Hepatocyte (in vitro differentiated cells): ENCODE measurements around the gene UTS2R. TPM values are rescaled to one million over a fixed set of nuclear protein-coding genes. Genes with fewer than 3 reads are reported as not detected.

Experiments used
- DNase-seq: peaks from one replicate; pipeline ENCODE4 v3.0.0-alpha.2; 2016; ENCODE audit warnings: low spot score
- H2AFZ ChIP-seq: fragments of 200-600 bp; sonication (generic); 2 replicates; pipeline ENCODE4 v1.6.0; 2016; ENCODE audit warnings: antibody characterized with exemption, mild to moderate bottlenecking
- H3K27ac ChIP-seq: fragments of 200-600 bp; sonication (generic); 2 replicates; pipeline ENCODE4 v1.5.1; 2016; ENCODE audit warnings: mild to moderate bottlenecking
- H3K27me3 ChIP-seq: fragments of 200-600 bp; sonication (generic); 2 replicates; pipeline ENCODE4 v1.6.1; 2016
- H3K36me3 ChIP-seq: fragments of 200-600 bp; sonication (generic); replicated peaks from 2 replicates; pipeline ENCODE4 v1.5.1; 2016; ENCODE audit warnings: low read depth; ENCODE audit not compliant: insufficient read depth
- H3K4me1 ChIP-seq: fragments of 200-600 bp; sonication (generic); 2 replicates; pipeline ENCODE4 v1.5.1; 2016; ENCODE audit warnings: mild to moderate bottlenecking, moderate library complexity; ENCODE audit not compliant: insufficient read depth
- H3K4me2 ChIP-seq: fragments of 200-600 bp; sonication (generic); 2 replicates; pipeline ENCODE4 v1.6.0; 2016
- H3K4me3 ChIP-seq: fragments of 200-600 bp; sonication (generic); 2 replicates; pipeline ENCODE4 v1.5.1; 2016; ENCODE audit warnings: mild to moderate bottlenecking
- H3K79me2 ChIP-seq: fragments of 200-600 bp; sonication (generic); 2 replicates; pipeline ENCODE4 v1.6.0; 2017; ENCODE audit warnings: mild to moderate bottlenecking
- H3K9me2 ChIP-seq: fragments of 200-600 bp; sonication (generic); replicated peaks from 2 replicates; pipeline ENCODE4 v1.6.0; 2017; ENCODE audit warnings: mild to moderate bottlenecking; ENCODE audit not compliant: insufficient read depth
- H3K9me3 ChIP-seq: fragments of 200-600 bp; sonication (generic); 2 replicates; pipeline ENCODE4 v1.5.1; 2016; ENCODE audit warnings: low read depth, mild to moderate bottlenecking
- H4K20me1 ChIP-seq: fragments of 200-600 bp; sonication (generic); 2 replicates; pipeline ENCODE4 v1.6.0; 2016; ENCODE audit warnings: mild to moderate bottlenecking; ENCODE audit not compliant: insufficient read depth, poor library complexity, severe bottlenecking
- CTCF ChIP-seq: fragments of 200-600 bp; sonication (generic); IDR thresholded peaks from 2 replicates; pipeline ENCODE4 v1.5.1; 2016; ENCODE audit warnings: antibody characterized with exemption, mild to moderate bottlenecking; ENCODE audit not compliant: poor library complexity
- EZH2 ChIP-seq: fragments of 200-600 bp; sonication (generic); IDR thresholded peaks from 2 replicates; pipeline ENCODE4 v1.6.1; 2016; ENCODE audit warnings: antibody characterized with exemption, mild to moderate bottlenecking, borderline replicate concordance
- EZH2phosphoT487 ChIP-seq: fragments of 200-600 bp; sonication (generic); IDR thresholded peaks from one replicate; pipeline ENCODE4 v1.6.1; 2018; ENCODE audit warnings: antibody characterized with exemption, mild to moderate bottlenecking, low read depth, moderate library complexity; ENCODE audit not compliant: unreplicated experiment, severe bottlenecking
- WGBS: methylation state at CpG from one replicate; pipeline ENCODE4 v1.1.6; 2016; ENCODE audit warnings: low lambda C conversion rate; ENCODE audit errors: missing lambda C conversion rate; 5-methylcytosine and 5-hydroxymethylcytosine counted together
- polyA plus RNA-seq: library from polyadenylated mRNA; unstranded; fragments of >200 nt; fragmentation: Nextera tagmentation; extraction: Ambion mirVana; gene quantifications from 2 replicates; pipeline ENCODE4 v1.2.1, GENCODE V29; 2016
- total RNA-seq: library from RNA; depleted of rRNA; stranded (reverse); fragments of >200 nt; gene quantifications from 2 replicates; pipeline ENCODE4 v1.2.3, GENCODE V29; 2014

UTS2R gene
- total and polyA plus RNA-seq, 2 experiments from 2014 or later, result 0.10 TPM; not detected in 1

GRCh38 chr17:82399041-82399441 lies 27.5 kb downstream of the UTS2R start:
- no peaks in the 10 kb centered on the region for H3K27me3 ChIP-seq
- H3K9me3 ChIP-seq, result no peaks in the 10 kb centered on the region
- H3K4me1 ChIP-seq, result peaks cover 16% of the 10 kb centered on the region
- H3K79me2 ChIP-seq, result no peaks in the 10 kb centered on the region
- no peaks in the 10 kb centered on the region for H4K20me1 ChIP-seq
- H3K4me3 ChIP-seq, result no peak overlapping the region
- H3K27ac ChIP-seq, result peak overlapping the region; percentile 87
- TF ChIP-seq EZH2 (no peak), CTCF (no peak), EZH2phosphoT487 (no peak)
- no peak overlapping the region for H2AFZ ChIP-seq
- peak overlapping the region; percentile 59 for H3K4me2 ChIP-seq
- DNase-seq, result peak; percentile 67
- H3K36me3 ChIP-seq, result no peaks in the 10 kb centered on the region
- no peaks in the 10 kb centered on the region for H3K9me2 ChIP-seq
- WGBS, result 60% methylated on average over 12 of the region's 13 CpGs

- no peaks in the 10 kb centered on the region for H3K79me2 ChIP-seq
- H3K9me2 ChIP-seq, result no peaks in the 10 kb centered on the region
- peak overlapping the region; percentile 87 for H3K27ac ChIP-seq
- H3K4me2 ChIP-seq, result peak overlapping the region; percentile 59
- WGBS, result 84% methylated on average over 18 of the region's 18 CpGs
- H3K36me3 ChIP-seq, result no peaks in the 10 kb centered on the region
- H3K4me1 ChIP-seq, result peaks cover 16% of the 10 kb centered on the region
- no peak overlapping the region for H2AFZ ChIP-seq
- H3K27me3 ChIP-seq, result no peaks in the 10 kb centered on the region
- TF ChIP-seq CTCF (no peak), EZH2 (no peak), EZH2phosphoT487 (no peak)
- H4K20me1 ChIP-seq, result no peaks in the 10 kb centered on the region
- no peaks in the 10 kb centered on the region for H3K9me3 ChIP-seq
- H3K4me3 ChIP-seq, result no peak overlapping the region
- DNase-seq, result no peak
Observed at GRCh38 chr17:82399601-82400101, 28.1 kb downstream of the UTS2R start.

- Histone ChIP-seq H3K4me1 (peaks cover 16% of the 10 kb centered on the region), H3K9me3 (no peaks in the 10 kb centered on the region), H4K20me1 (no peaks in the 10 kb centered on the region), H3K27ac (peak overlapping the region; percentile 87), H3K9me2 (no peaks in the 10 kb centered on the region), H3K27me3 (no peaks in the 10 kb centered on the region), H3K36me3 (no peaks in the 10 kb centered on the region), H3K79me2 (no peaks in the 10 kb centered on the region), H2AFZ (no peak overlapping the region), H3K4me2 (no peak overlapping the region), H3K4me3 (no peak overlapping the region)
- WGBS, result 79% methylated on average over 6 of the region's 7 CpGs
- TF ChIP-seq EZH2 (no peak), CTCF (no peak), EZH2phosphoT487 (no peak)
- DNase-seq, result no peak
Observed at GRCh38 chr17:82400206-82400605, 28.6 kb downstream of the UTS2R start.

GRCh38 chr17:82400830-82401229 lies 29.3 kb downstream of the UTS2R start:
- no peaks in the 10 kb centered on the region for H3K27me3 ChIP-seq
- H3K9me2 ChIP-seq, result no peaks in the 10 kb centered on the region
- H3K36me3 ChIP-seq, result no peaks in the 10 kb centered on the region
- H3K27ac ChIP-seq, result peak overlapping the region; percentile 57
- no peak for TF ChIP-seq CTCF
- H2AFZ ChIP-seq, result no peak overlapping the region
- H3K9me3 ChIP-seq, result no peaks in the 10 kb centered on the region
- H3K4me1 ChIP-seq, result peaks cover 16% of the 10 kb centered on the region
- no peaks in the 10 kb centered on the region for H4K20me1 ChIP-seq
- H3K4me2 ChIP-seq, result no peak overlapping the region
- DNase-seq, result no peak
- 94% methylated on average over 19 of the region's 19 CpGs for WGBS
- no peak overlapping the region for H3K4me3 ChIP-seq
- H3K79me2 ChIP-seq, result no peaks in the 10 kb centered on the region
